ENCODE measurements around the gene TERT.
"Not testable (repeated sequence)": the region's sequence is repeated elsewhere in the genome, so short reads cannot be mapped to it uniquely, and the experiment has no call there.

The TERT gene

GRCh38 chr5:1278216-1278615 lies 16.7 kb downstream of the TERT start:
- DNase-seq (ENCODE audit: low read depth): no peak
- no peak for TF ChIP-seq CTCF (IDR thresholded peaks at IDR 0.05; ENCODE audit: insufficient read depth, low read depth, low read length, missing control alignments)
- H3K4me3 ChIP-seq (ENCODE audit: low read length): no peak overlapping the region

GRCh38 chr5:1277781-1278180 lies 17.1 kb downstream of the TERT start:
- TF ChIP-seq CTCF (IDR thresholded peaks at IDR 0.05; ENCODE audit: insufficient read depth, low read depth, low read length, missing control alignments): no peak
- H3K4me3 ChIP-seq (ENCODE audit: low read length): no peak overlapping the region
- no peak for DNase-seq (ENCODE audit: low read depth)

GRCh38 chr5:1277331-1277730 lies 17.5 kb downstream of the TERT start:
- TF ChIP-seq CTCF (IDR thresholded peaks at IDR 0.05; ENCODE audit: insufficient read depth, low read depth, low read length, missing control alignments): no peak
- H3K4me3 ChIP-seq (ENCODE audit: low read length): no peak overlapping the region
- no peak for DNase-seq (ENCODE audit: low read depth)

GRCh38 chr5:1276930-1277329 lies 17.9 kb downstream of the TERT start:
- no peak for DNase-seq (ENCODE audit: low read depth)
- H3K4me3 ChIP-seq (ENCODE audit: low read length): no peak overlapping the region
- no peak for TF ChIP-seq CTCF (IDR thresholded peaks at IDR 0.05; ENCODE audit: insufficient read depth, low read depth, low read length, missing control alignments)

- DNase-seq (ENCODE audit: low read depth): not testable (repeated sequence)
These were observed 19.2 kb downstream of the TERT start for GRCh38 chr5:1275397-1276391.

GRCh38 chr5:1274471-1274870 lies 20.4 kb downstream of the TERT start:
- H3K4me3 ChIP-seq (ENCODE audit: low read length): no peak overlapping the region
- TF ChIP-seq CTCF (IDR thresholded peaks at IDR 0.05; ENCODE audit: insufficient read depth, low read depth, low read length, missing control alignments): no peak
- DNase-seq (ENCODE audit: low read depth): no peak

More at GRCh38 chr5:1275397-1276391, 19.2 kb downstream of the TERT start:
- not testable (repeated sequence) for H3K4me3 ChIP-seq (ENCODE audit: low read length)

GRCh38 chr5:1273745-1274144 lies 21.1 kb downstream of the TERT start:
- TF ChIP-seq CTCF (IDR thresholded peaks at IDR 0.05; ENCODE audit: insufficient read depth, low read depth, low read length, missing control alignments): no peak
- no peak for DNase-seq (ENCODE audit: low read depth)
- no peak overlapping the region for H3K4me3 ChIP-seq (ENCODE audit: low read length)
